K562 (cell line): Measurements from ENCODE around the gene ZNF236. TPM values are rescaled to one million over a fixed set of nuclear protein-coding genes. Genes with fewer than 3 reads are reported as not detected.

Source experiments
- ATAC-seq: fragments of 200-7000 bp; cut with Tn5 transposase; 3 replicates; pipeline ENCODE4 v1.9.1; 2020; ENCODE audit warnings: moderate library complexity
- BruUV-seq: library from RNA; stranded (reverse); fragments of 400-500 nt; replicated peaks from 2 replicates; lab custom pipeline; 2021; lab: Mats Ljungman, UMichigan
- CTCF ChIA-PET: fragments of 300-600 bp; formaldehyde crosslinking; extraction: SDS; loops from one replicate; lab custom pipeline; 2021; ENCODE audit warnings: low intra/inter-chr PET ratio; lab: Yijun Ruan, JAX
- POLR2A ChIA-PET: fragments of 300-600, 350-650 bp; sonication (Branson Sonifier 250); formaldehyde crosslinking; extraction: SDS; loops from one replicate; lab custom pipeline; 2021; ENCODE audit warnings: antibody characterized with exemption, inconsistent platforms; lab: Yijun Ruan, JAX
- DNase-seq, 4 experiments: peaks; one replicate each; pipeline versions ENCODE4 v3.0.0 to v3.0.0-alpha.2; 2011 to 2018; ENCODE audit warnings: low spot score in 3 of 4, mixed read lengths in 3 of 4; ENCODE audit errors: extremely low read depth in 1 of 4
- FAIRE-seq: peaks from 2 replicates; lab custom pipeline; 2011; peaks lifted over from hg19 to GRCh38; lab: Jason Lieb, UNC
- H2AFZ ChIP-seq: 2 replicates; pipeline ENCODE4 v1.6.0; 2011; ENCODE audit warnings: low read depth, low read length, control low read depth, inconsistent platforms
- H3K27ac ChIP-seq: fragments of 200-600 bp; 3 replicates; pipeline ENCODE4 v1.8.0; 2011; ENCODE audit warnings: low read depth, mild to moderate bottlenecking, control low read depth, inconsistent platforms, low read length, moderate library complexity, mixed read lengths; ENCODE audit errors: extremely low read depth
- H3K27me3 ChIP-seq, 2 experiments: fragments of 300-600 bp in 1 of 2; 2 replicates in 1 of 2; 3 replicates in 1 of 2; pipeline versions ENCODE4 v1.6.0 to v1.8.0; 2011; ENCODE audit warnings: inconsistent platforms in 2 of 2, low read length in 2 of 2, mild to moderate bottlenecking in 1 of 2, mixed read lengths in 1 of 2, moderate library complexity in 1 of 2; ENCODE audit not compliant: control insufficient read depth in 2 of 2, insufficient read depth in 2 of 2
- H3K36me3 ChIP-seq: fragments of 300-600 bp; 3 replicates; pipeline ENCODE4 v1.8.0; 2011; ENCODE audit warnings: mild to moderate bottlenecking, low read length, inconsistent platforms; ENCODE audit not compliant: control insufficient read depth, insufficient read depth
- H3K4me1 ChIP-seq, 2 experiments: fragments of 200-600 bp in 1 of 2; replicated peaks in 1 of 2; 2 replicates in 1 of 2; 3 replicates in 1 of 2; pipeline versions ENCODE4 v1.5.1 to v1.8.0; 2011; ENCODE audit warnings: inconsistent platforms in 2 of 2, low read length in 2 of 2, mild to moderate bottlenecking in 1 of 2, mixed read lengths in 1 of 2, moderate library complexity in 1 of 2; ENCODE audit not compliant: control insufficient read depth in 2 of 2, insufficient read depth in 2 of 2
- H3K4me2 ChIP-seq: 2 replicates; pipeline ENCODE4 v1.6.1; 2011; ENCODE audit warnings: low read length, control low read depth, inconsistent platforms, mixed read lengths; ENCODE audit not compliant: insufficient read depth
- H3K4me3 ChIP-seq: fragments of 200-600 bp; sonication (generic), shearing (Covaris generic); 2 replicates; pipeline ENCODE4 v1.5.1; 2016; ENCODE audit warnings: control low read depth, inconsistent platforms
- H3K79me2 ChIP-seq: fragments of 200-600 bp; 3 replicates; pipeline ENCODE4 v1.8.0; 2011; ENCODE audit warnings: low read length, inconsistent platforms; ENCODE audit not compliant: control insufficient read depth, insufficient read depth
- H3K9ac ChIP-seq, 2 experiments: 2 replicates each; pipeline versions ENCODE4 v1.6.0 to v1.6.1; 2011; ENCODE audit warnings: low read depth in 2 of 2, low read length in 2 of 2, control low read depth in 1 of 2, inconsistent platforms in 1 of 2, mild to moderate bottlenecking in 1 of 2, mixed read lengths in 1 of 2; ENCODE audit not compliant: insufficient read depth in 1 of 2
- H3K9me1 ChIP-seq: one replicate; pipeline ENCODE4 v1.6.0; 2011; ENCODE audit warnings: inconsistent platforms, mild to moderate bottlenecking, low read length, moderate library complexity; ENCODE audit not compliant: control insufficient read depth, insufficient read depth
- H3K9me3 ChIP-seq: replicated peaks from 2 replicates; pipeline ENCODE4 v1.5.1; 2011; ENCODE audit warnings: low read depth, low read length, inconsistent platforms; ENCODE audit not compliant: control insufficient read depth, insufficient read depth
- H4K20me1 ChIP-seq: replicated peaks from 2 replicates; pipeline ENCODE4 v1.6.1; 2011; ENCODE audit warnings: low read length, inconsistent platforms, mixed read lengths; ENCODE audit not compliant: control insufficient read depth, insufficient read depth
- CAMTA2 ChIP-seq: fragments of 250-450 bp; sonication (Bioruptor Pico); conservative IDR thresholded peaks from 2 replicates; pipeline ENCODE4 v1.5.1; 2022
- HNRNPH1 ChIP-seq: fragments of 200-400 bp; formaldehyde crosslinking; optimal IDR thresholded peaks from 2 replicates; pipeline ENCODE3; 2017; ENCODE audit warnings: low read depth, mild to moderate bottlenecking, low read length, moderate library complexity
- OTX1 ChIP-seq: fragments of 450-650 bp; formaldehyde crosslinking; IDR thresholded peaks from 2 replicates; pipeline ENCODE4 v1.4.0; 2022; ENCODE audit warnings: mild to moderate bottlenecking
- SMAD1 ChIP-seq: fragments of 150-350 bp; IDR thresholded peaks from 2 replicates; pipeline ENCODE4 v1.6.1; 2014; ENCODE audit warnings: low read length, low read depth; ENCODE audit not compliant: partially characterized antibody
- UBTF ChIP-seq, 2 experiments: IDR thresholded peaks; 2 replicates each; pipeline ENCODE4 v1.6.1; 2012; ENCODE audit warnings: improper control_type of control experiment in 2 of 2, low read depth in 2 of 2, low read length in 2 of 2, borderline replicate concordance in 1 of 2
- ZNF184 ChIP-seq: sonication (generic); formaldehyde crosslinking; IDR thresholded peaks from 2 replicates; pipeline ENCODE4 v1.5.0; 2020; ENCODE audit warnings: missing genetic modification reagents
- ZNF830 ChIP-seq: fragments of 250-450 bp; sonication (Bioruptor Pico); IDR thresholded peaks from 2 replicates; pipeline ENCODE4 v1.5.0; 2021; ENCODE audit warnings: mild to moderate bottlenecking
- WGBS: fragments of 100-300 bp; shearing (Covaris generic); methylation state at CpG from one replicate; pipeline ENCODE4 v1.1.6; 2016; ENCODE audit warnings: low coverage, mixed read lengths; ENCODE audit not compliant: insufficient coverage; ENCODE audit errors: missing lambda C conversion rate; 5-methylcytosine and 5-hydroxymethylcytosine counted together
- in situ Hi-C: fragments of 300-500 bp; cut with MboI; formaldehyde crosslinking; loops from 4 replicates; pipeline ENCODE4 v1.15.0; 2018; ENCODE audit warnings: inconsistent platforms, mixed read lengths
- intact Hi-C: fragments of 100-400 bp; cut with micrococcal nuclease; formaldehyde crosslinking; loops from 2 replicates; pipeline ENCODE4 v1.14.2; 2022
- polyA plus RNA-seq, 8 experiments: library from polyadenylated mRNA; depleted of rRNA in 4 of 8; stranded (reverse) in 5 of 8; unstranded in 3 of 8; fragments of >200 nt; fragmentation: Nextera tagmentation in 2 of 8; fragmentation: Illumina TruSeq in 1 of 8; extraction: Ambion mirVana in 2 of 8; extraction: Trizol in 1 of 8; gene quantifications; 2 replicates each; pipeline versions ENCODE4 v1.2.1 to v1.2.3, GENCODE V29; 2011 to 2014; ENCODE audit warnings: inconsistent platforms in 1 of 8, missing spikeins in 1 of 8
- total RNA-seq, 7 experiments: library from RNA; depleted of rRNA in 6 of 7; stranded (reverse); fragments of >200 nt in 6 of 7; fragmentation: Illumina TruSeq in 2 of 7; extraction: Trizol in 2 of 7; gene quantifications; 2 replicates each; pipeline versions ENCODE4 v1.2.1 to v1.2.3, GENCODE V29; 2011 to 2021; ENCODE audit warnings: low replicate concordance in 1 of 7
- TF ChIP-seq, protein P1 (sequence below): fragments of 250-450 bp; sonication (Bioruptor Pico); IDR thresholded peaks from 2 replicates; pipeline ENCODE4 v1.5.0; 2021

Gene ZNF236
- total and polyA plus RNA-seq, 9 of the 15 experiments (the other 6 are each of a cell fraction or from before 2014, with no cell fraction given), result 0.35 to 8.7 (median 3.4) TPM

DNA sequence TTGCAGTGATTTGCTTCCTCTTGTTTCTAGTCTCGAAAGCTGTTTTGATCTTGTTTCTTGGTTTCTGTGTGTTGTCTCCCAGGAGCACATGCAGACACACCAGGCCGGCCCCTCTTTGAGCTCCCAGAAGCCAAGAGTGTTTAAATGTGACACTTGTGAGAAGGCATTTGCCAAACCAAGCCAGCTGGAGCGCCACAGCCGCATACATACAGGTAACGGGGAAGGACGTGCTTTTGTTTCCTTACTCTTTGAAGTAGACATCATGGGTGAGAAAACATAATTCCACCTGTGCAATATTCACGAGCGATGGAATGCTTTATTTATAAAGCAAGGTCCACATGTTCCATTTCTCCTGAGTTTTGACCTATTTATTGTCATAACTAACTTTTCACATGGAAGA, 137.2 kb downstream of the ZNF236 start:
- H3K27ac ChIP-seq, result no peak overlapping the region
- no peaks in the 10 kb centered on the region for H4K20me1 ChIP-seq
- H3K27me3 ChIP-seq, result no peaks in the 10 kb centered on the region
- BruUV-seq, result no TSS peak
- ChIA-PET POLR2A (interaction anchor here (0.6 kb wide), 1 partner anchor 17 kb away, joined by 3 read pairs; no protein-coding TSS in a partner anchor), CTCF (no interaction called here)
- H3K4me1 ChIP-seq, result no peaks in the 10 kb centered on the region
- H2AFZ ChIP-seq, result no peak overlapping the region
- H3K4me3 ChIP-seq, result no peak overlapping the region
- H3K36me3 ChIP-seq, result peaks cover 11% of the 10 kb centered on the region; the same call in 1 of the 3 replicates
- TF ChIP-seq HNRNPH1, result no peak
- no peak for TF ChIP-seq OTX1
- DNase-seq, result no peak
- in situ Hi-C loops, result no loop called here
- no peaks in the 10 kb centered on the region for H3K79me2 ChIP-seq
- no peak for FAIRE-seq
- no peak overlapping the region for H3K9ac ChIP-seq
- ATAC-seq, result no peak
- H3K9me3 ChIP-seq, result no peaks in the 10 kb centered on the region
- intact Hi-C loops, result no loop called here
- no peak overlapping the region for H3K4me2 ChIP-seq
- no peaks in the 10 kb centered on the region for H3K9me1 ChIP-seq
- 97% methylated on average over 4 of the region's 8 CpGs for WGBS

DNA sequence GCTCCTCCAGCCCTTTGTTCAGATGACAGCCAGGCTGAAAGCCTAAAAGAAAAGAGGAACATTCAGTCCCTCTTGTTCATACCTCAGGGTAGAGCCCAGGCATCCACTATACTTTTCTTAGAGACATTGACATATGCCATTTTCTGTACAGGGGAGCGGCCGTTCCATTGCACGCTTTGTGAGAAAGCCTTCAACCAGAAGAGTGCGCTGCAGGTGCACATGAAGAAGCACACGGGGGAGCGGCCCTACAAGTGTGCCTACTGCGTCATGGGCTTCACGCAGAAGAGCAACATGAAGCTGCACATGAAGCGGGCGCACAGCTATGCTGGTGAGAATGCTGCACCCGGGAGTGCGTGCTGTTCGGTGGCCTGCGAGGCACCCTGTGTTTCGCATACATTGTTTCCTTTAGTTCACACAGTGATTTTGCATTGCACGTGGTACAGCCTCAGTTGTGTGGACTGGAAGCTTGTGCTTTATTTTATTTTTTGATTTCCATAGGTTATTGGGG, 138.2 kb downstream of the ZNF236 start:
- BruUV-seq, result no TSS peak
- intact Hi-C loops (no loop called here), in situ Hi-C loops (no loop called here)
- Histone ChIP-seq H3K4me2 (no peak overlapping the region), H3K27me3 (no peaks in the 10 kb centered on the region), H4K20me1 (no peaks in the 10 kb centered on the region), H3K9me3 (no peaks in the 10 kb centered on the region), H2AFZ (no peak overlapping the region), H3K9ac (no peak overlapping the region; a peak in 1 of 4 replicates), H3K4me1 (no peaks in the 10 kb centered on the region), H3K27ac (no peak overlapping the region), H3K36me3 (peaks cover 9% of the 10 kb centered on the region; the same call in 1 of the 3 replicates), H3K9me1 (no peaks in the 10 kb centered on the region), H3K4me3 (no peak overlapping the region), H3K79me2 (no peaks in the 10 kb centered on the region)
- ATAC-seq, result no peak
- FAIRE-seq, result no peak
- CTCF ChIA-PET, result no interaction called here
- DNase-seq, result no peak
- TF ChIP-seq SMAD1, result no peak
- TF ChIP-seq, protein P1, sequence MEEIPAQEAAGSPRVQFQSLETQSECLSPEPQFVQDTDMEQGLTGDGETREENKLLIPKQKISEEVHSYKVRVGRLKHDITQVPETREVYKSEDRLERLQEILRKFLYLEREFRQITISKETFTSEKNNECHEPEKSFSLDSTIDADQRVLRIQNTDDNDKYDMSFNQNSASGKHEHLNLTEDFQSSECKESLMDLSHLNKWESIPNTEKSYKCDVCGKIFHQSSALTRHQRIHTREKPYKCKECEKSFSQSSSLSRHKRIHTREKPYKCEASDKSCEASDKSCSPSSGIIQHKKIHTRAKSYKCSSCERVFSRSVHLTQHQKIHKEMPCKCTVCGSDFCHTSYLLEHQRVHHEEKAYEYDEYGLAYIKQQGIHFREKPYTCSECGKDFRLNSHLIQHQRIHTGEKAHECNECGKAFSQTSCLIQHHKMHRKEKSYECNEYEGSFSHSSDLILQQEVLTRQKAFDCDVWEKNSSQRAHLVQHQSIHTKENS (CRISPR knock-in tag), result no peak
- no peak for TF ChIP-seq UBTF (IDR thresholded peaks at IDR 0.05; ENCODE audit: borderline replicate concordance in 1 of 2, low read depth in 2 of 2, low read length in 2 of 2)
- TF ChIP-seq CAMTA2, result no peak
- TF ChIP-seq ZNF830 (CRISPR knock-in tag), result no peak
- no peak for TF ChIP-seq ZNF184 (CRISPR knock-in tag)
- POLR2A ChIA-PET, result no interaction called here
- 89% methylated on average over 13 of the region's 16 CpGs for WGBS
